NOMO-1 treated with dmso at 0.1 percent for 144 hours (cell line): ENCODE data around the gene ATXN10.

Experiments
- DNase-seq: peaks from one replicate; lab custom pipeline; 2025; ENCODE audit not compliant: unreplicated experiment; lab: John Stamatoyannopoulos, UW

Gene ATXN10

DNA sequence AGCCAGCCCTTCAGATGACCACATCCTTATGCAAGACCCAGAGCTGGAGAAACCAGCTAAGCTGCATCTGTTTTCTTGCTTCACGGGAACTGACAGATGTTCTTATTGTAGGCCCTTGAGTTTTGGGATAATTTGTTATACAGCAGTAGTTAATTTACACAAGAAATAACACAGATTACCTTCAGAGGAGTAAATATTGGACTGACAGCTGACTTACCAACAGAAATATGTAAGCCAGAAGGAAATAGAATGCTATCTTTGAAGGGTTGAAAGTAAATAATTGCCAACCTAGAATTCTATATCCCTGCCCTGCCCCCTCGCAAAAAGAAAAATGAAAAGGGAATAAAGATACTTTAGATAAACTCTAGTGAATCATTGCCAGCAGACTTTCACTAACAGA lies 181.2 kb downstream of the ATXN10 start:
- no peak for DNase-seq

DNA sequence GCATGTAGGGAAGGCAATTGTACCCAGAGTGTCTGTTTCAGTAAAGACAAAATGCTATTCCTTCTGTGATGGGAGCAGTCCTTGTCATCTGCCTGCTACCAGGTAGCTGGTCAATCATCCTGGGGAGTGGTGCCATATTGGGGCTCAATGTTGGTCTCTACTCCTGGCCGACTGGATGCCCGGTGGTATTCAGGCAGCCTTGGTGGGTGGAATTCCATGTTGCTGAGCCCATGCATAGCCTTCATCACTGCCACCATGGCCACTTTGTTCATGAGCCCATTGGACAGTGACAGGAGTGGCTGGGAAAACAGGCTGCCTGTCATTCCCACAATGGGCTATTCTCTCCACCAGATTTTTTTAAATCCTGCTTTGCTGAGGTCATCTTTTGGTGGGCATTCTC lies 184.3 kb downstream of the ATXN10 start:
- DNase-seq = no peak

DNA sequence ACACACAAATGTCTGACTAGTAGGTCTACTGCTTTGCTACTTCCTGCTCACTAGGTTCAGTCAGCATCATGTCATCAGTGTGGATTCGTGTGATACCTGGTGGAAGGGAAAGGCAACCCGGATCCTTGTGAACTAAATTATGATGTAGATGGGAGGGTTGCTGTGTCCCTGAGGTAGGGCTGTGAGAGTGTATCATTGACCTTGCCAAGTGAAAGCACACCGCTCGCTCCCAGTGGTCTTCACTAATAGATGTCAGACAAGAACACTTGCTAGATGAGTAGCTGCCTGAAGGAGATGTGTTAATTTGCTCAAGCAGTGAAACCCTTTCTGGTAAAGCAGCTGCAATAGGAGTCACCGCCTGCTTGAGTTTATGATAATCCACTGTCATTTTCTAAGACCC lies 185.9 kb downstream of the ATXN10 start:
- no peak for DNase-seq

DNA sequence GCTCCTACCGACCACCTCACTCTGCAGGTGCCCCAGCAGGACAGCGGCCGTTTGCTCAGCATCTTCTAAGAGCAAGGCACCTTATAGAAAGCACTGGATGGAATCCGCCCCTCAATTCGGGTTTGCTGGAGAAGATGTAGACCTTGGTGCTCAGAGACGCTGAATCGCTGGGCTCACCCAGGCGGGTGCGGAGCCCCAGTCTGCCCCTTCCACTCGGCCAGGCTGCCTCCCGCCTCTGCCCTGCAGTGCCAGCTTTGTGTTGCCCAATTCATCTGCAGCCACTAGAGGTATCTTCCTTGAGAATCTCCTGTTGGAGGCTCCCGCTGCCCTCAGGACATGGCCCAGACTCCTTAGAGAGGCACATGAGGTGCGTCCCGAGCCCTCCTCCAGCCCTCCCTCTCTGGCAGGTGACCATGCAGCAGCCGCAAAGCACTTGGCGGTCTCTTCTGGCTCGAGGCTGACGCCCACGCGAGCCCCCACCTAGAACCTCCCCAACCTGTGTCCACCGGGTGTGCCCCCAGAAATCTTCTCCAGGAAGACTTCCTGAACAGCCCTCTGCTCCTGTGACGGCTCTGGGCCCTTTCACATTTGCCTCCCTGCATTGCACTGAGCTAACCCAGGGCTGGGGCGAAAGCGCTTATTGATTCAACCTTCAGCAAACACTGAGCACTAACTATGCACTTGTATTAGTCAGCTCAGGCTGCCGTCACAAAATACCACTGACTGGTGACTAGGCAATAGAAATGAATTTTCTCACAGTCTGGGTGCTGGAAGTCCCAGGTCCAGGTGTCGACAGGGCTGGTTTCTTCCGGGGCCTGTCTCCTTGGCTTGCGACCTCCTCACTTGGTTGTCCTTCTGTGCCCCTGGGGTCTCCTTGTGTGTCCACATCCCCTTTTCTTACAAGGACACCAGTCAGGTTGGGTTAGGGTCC lies 187.9 kb downstream of the ATXN10 start:
- DNase-seq = no peak

- no peak for DNase-seq
Measured at GRCh38 chr22:45860201-45860600, 188.6 kb downstream of the ATXN10 start.

DNA sequence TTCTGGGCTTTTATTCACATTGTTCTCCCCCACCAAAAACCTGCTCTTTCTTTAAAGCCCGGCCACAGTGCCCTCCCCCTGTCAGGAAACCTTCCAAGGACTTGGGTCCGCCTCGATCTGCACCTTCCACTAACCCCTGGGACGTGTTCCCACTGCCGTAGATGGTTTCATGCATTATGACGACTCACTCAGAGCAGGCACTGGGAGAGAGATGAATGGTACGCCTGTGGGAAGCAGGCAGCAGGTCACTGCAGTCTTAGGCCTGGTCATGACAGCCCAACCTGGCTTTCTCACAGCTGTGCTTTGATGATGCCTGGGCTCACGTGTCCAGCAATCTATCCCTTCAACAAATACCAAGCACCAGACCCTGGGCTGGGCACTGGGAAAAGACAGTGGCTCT lies 189.6 kb downstream of the ATXN10 start:
- no peak for DNase-seq

- peak; percentile 27 for DNase-seq
Measured at GRCh38 chr22:45863981-45864751, 192.5 kb downstream of the ATXN10 start.

- no peak for DNase-seq
Measured at GRCh38 chr22:45864959-45865476, 193.4 kb downstream of the ATXN10 start.

GRCh38 chr22:45865561-45866125 lies 194.0 kb downstream of the ATXN10 start:
- DNase-seq = no peak

- DNase-seq = no peak
Measured at GRCh38 chr22:45866126-45866645, 194.6 kb downstream of the ATXN10 start.

DNA sequence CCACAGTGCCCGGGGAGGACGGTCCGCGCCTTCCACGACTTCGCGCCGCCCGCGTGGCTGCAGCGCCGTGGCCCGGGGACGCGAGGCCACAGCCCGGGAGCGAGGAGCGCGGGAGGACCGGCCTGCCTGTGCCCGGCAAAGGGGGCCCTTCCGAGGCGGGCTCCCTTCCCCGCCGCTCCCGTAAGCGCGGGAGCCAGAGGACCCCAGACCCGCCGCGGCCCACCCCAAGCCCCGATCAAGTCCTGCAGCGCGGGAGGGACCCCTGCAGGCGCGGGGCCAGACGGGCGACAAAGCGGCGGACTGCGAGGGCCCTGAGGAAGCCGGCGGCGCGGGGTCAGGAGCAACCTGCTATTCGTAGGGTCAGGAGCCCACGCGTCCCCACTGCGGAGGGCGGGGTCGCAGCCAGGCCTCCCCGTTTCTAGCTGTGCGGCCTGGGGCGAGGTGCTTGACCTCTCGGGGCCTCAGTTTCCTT lies 195.0 kb downstream of the ATXN10 start:
- no peak for DNase-seq

DNA sequence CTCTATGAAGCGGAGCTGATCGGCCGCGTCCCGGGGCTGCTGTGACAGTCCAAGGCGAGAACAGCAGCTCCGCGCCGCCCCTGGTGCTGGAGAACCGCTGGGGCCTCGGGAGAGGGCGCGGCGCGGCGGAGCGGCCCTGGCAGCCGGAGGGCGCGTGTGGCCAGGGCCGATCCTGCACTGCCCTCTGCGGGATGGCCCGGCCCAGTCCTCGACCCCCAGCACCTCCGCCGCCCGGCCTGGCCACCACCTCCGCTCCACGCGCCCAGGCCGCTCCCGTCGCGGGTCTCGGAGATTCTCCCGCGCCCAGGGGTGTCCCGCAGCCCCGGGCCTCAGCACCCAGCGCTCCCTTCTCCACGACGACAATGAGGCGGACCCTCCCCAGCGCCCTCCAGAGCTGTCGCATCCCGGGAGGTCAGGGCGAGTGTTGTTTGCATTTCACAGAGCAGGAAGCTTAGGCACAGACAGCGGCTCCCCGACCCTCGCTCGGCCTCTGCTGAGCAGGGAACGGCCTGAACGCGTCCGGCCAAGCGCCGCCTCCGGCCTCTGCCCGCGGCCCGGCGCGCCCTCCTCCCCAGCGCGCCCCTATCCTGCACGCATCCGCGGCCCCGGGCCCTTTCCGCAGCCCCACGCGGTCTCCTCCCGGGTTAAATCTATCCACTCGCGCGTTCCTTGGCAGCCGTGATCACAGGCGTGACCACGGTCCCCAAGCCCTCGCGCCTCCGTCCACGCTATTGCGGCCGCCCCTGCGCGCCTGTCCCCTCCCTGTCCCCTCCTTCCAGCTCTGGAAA lies 195.7 kb downstream of the ATXN10 start:
- no peak for DNase-seq

DNA sequence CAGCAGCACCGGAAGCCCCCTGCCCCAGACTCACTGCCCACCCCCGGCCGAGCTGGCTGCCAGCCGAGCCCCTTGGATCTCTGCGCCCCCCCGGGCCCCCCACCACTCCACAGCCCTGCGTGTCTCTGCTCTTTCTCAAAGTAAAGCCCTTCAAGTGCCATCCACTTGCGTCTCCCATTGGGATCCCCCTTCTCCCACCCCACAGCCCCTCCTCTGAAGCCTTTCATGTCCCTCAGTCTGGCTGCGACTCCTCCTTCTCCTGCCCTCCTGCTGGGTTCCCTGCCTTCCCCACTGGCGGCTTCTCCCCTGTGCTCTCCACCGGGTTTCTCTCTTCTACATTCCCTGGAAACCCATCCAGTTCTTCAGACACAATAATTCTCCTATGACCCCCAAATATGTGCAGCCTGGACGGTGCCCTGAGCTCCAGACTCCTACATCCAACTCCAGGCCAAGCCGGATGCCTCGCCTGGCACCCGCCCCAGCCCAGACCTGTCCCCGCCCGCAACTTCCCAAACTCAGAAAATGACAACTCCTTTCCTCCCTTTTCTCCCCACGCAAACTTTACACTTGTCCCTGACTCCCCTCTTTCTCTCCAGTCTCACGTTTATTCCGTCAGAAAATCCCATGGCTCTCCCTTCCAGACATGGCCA lies 196.4 kb downstream of the ATXN10 start:
- DNase-seq = no peak

DNA sequence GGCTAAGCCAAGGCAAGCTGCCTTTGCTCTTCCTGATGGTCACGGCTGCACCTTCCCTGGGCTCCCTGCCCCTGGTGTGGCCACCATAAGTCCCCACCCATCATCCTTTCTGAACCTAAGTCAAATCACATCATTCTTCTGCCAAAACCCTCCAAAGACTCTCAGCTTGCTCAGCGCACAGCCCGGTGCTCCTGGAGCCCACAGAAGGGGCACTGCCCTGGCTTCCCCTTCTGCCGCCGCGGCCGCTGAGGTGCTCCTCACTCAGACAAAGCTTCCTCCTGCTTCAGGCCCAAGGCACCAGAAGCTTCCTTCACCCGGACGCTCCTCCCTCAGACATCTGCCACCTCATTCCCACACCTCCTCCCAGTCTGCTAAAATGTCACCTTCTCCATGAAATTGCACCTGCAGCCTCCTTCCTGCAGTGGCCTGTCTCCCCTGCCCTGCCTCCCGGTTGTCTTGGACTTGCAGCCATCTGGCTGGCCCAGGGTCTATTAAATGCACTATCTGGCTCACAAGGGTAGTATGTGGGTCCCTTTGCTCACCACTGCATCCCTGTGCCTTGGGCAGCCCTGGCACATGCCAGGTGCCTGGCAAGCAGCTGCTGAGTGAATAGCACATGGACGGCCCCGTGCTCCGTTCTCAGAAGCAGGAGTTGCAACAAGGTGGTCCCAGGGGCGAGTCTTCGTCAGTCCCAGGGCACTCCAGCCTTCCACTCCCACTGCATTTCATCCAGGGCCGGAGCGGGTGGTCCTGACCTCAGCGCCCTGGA lies 197.1 kb downstream of the ATXN10 start:
- DNase-seq = no peak

- no peak for DNase-seq
Measured at GRCh38 chr22:45869340-45869847, 197.8 kb downstream of the ATXN10 start.

GRCh38 chr22:45870011-45870410 lies 198.4 kb downstream of the ATXN10 start:
- no peak for DNase-seq

DNA sequence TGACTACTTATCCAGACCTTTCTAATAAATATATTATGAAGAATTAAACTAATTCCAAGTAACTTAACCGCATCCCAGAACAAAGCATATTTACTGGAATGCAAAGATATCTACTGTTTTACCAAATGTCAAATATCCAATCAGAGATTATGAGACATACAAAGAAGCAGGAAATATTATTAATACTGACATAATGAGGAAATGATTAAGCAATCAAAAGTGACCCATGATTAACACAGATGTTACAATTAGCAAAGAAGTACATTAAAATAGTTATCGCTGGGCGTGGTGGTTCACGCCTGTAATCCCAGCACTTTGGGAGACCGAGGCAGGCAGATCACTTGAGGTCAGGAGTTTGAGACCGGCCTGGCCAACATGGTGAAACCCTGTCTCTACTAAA lies 200.1 kb downstream of the ATXN10 start:
- DNase-seq = no peak

DNA sequence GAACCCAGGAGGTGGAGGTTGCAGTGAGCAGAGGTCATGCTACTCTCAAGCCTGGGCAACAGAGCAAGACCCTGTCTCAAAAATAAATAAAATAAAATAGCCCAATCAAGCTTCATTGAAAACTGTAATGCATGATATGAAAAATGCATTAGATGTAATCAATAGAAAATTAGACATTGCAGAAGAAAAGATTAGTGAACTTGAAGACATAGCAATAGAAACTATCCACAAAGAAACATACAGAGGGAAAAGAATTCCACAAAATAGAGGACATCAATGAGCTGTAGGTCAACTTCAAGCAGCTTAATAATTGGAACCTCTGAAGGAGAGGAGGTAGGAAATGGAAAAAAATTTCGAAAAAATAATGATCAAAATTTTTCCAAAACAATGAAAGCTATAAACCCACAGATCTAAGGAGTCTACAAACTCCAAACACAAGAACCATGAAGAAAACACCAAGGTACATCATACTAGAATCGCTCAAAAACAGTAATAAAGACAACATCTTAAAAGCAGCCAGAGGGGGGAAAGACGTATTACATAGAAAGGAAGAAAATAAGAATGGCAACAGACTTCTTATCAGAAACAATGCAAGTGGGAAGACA lies 201.1 kb downstream of the ATXN10 start:
- DNase-seq = no peak
